Memory B cell (primary cell): ENCODE results near the gene PDE9A.

Experiments used
- ATAC-seq: fragments of 150-1000 bp; cut with Tn5 transposase; 2 replicates; pipeline ENCODE4 v1.10.0; 2021; ENCODE audit warnings: low read depth, mild to moderate bottlenecking, moderate library complexity
- DNase-seq, 2 donors: peaks; one replicate each; pipeline ENCODE4 v3.0.0; 2022; ENCODE audit warnings: low spot score in 2 of 2
- H3K27ac Mint-ChIP-seq: one replicate; pipeline ENCODE4 v1.8.0; 2022; ENCODE audit warnings: mild to moderate bottlenecking, moderate library complexity, mixed read lengths
- H3K27me3 Mint-ChIP-seq: one replicate; pipeline ENCODE4 v1.8.0; 2022; ENCODE audit warnings: mixed read lengths
- H3K36me3 Mint-ChIP-seq: one replicate; pipeline ENCODE4 v1.8.0; 2022; ENCODE audit warnings: mild to moderate bottlenecking, mixed read lengths
- H3K4me1 Mint-ChIP-seq: one replicate; pipeline ENCODE4 v1.8.0; 2022; ENCODE audit warnings: mixed read lengths
- H3K4me3 Mint-ChIP-seq: one replicate; pipeline ENCODE4 v1.8.0; 2022; ENCODE audit warnings: mild to moderate bottlenecking, moderate library complexity, mixed read lengths
- H3K9me3 Mint-ChIP-seq: one replicate; pipeline ENCODE4 v1.8.0; 2022; ENCODE audit warnings: mixed read lengths

Gene PDE9A

DNA sequence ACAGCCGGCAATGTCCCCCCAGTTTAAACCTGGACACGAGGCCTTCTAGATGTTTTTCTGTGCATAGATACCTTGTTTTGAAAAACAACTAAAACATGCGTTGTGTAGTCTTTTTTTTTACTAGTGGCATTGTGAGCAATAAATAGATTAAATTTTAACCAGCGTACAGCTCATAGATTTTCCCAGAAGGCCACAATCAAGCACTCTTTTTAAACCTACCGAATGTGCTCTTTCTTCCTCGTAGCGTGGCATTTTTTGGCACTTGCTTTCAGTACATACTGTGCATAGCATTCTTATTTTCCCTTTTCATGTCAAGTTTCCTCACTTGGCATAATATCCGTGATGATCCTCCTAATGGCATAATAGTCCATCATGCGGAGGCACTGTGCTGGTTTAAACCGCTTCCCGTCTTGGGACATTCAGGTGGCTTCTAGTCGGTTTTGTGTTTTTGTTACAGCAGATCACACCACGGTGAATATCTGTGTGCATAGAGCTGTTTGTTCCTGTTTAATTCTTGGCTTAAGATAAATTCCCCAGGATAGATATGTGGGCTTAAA lies 95.3 kb downstream of the PDE9A start:
- Mint-ChIP-seq H3K4me3 (no peak overlapping the region), H3K27me3 (peaks cover 7% of the 10 kb centered on the region), H3K4me1 (peaks cover 9% of the 10 kb centered on the region), H3K27ac (no peak overlapping the region), H3K9me3 (no peaks in the 10 kb centered on the region), H3K36me3 (no peaks in the 10 kb centered on the region)
- DNase-seq (no peak), ATAC-seq (no peak)

DNA sequence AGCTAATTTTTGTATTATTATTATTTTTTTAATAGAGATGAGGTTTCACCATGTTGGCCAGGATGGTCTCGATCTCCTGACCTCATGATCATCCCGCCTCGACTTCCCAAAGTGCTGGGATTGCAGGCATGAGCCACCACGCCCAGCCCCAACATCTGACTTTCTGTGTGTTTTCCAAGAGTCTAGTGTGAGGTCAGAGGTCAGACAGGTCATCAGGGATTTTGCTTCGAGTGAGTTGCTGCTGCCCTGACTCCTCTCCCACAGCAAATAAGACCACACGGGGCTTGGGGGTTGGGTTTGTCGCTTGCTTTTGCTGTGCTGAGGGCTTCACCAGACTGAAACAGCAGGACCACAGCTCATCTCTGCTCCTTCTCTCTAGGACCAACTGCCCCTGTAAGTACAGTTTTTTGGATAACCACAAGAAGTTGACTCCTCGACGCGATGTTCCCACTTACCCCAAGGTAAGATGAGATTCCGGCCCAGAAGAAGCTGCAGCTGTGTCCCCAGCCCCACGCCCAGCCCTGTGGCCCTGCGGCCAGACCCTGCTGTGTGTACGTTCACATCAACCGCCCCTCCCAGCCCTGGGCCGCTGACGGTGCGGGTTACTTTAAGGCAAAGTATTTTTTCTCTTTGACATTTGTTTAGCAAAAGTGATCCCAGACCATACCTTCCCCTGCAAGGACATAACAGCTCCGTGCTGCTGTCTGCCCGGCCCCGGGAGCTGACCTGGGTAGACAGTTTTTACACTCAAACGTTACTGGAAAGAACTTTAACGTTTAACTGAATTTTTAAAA lies 97.5 kb downstream of the PDE9A start:
- Mint-ChIP-seq H3K4me3 (no peak overlapping the region), H3K27ac (no peak overlapping the region), H3K36me3 (no peaks in the 10 kb centered on the region), H3K4me1 (peaks cover 9% of the 10 kb centered on the region), H3K9me3 (no peaks in the 10 kb centered on the region), H3K27me3 (peaks cover 6% of the 10 kb centered on the region)
- ATAC-seq (no peak), DNase-seq (no peak)

DNA sequence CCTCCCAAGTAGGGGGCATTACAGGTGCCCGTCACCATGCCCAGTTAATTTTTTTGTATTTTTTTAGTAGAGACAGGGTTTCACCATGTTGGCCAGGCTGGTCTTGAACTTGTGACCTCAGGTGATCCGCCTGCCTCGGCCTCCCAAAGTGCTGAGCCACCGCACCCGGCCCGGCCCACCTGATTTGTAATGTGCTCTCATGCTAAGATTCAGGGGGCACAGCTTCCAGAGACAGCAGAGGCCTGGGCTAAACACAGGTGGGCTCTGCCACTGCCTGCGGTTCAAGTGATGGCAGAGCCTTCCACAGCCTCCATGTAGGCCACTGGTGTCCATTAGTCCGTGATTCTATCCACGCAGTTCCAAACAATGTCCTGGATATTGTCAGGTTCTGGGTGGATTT lies 98.4 kb downstream of the PDE9A start:
- peaks cover 4% of the 10 kb centered on the region for H3K27me3 Mint-ChIP-seq
- DNase-seq (no peak), ATAC-seq (no peak)
- H3K36me3 Mint-ChIP-seq: no peaks in the 10 kb centered on the region
- H3K9me3 Mint-ChIP-seq: no peaks in the 10 kb centered on the region
- H3K4me1 Mint-ChIP-seq: peaks cover 2% of the 10 kb centered on the region
- no peak overlapping the region for H3K27ac Mint-ChIP-seq
- H3K4me3 Mint-ChIP-seq: no peak overlapping the region

DNA sequence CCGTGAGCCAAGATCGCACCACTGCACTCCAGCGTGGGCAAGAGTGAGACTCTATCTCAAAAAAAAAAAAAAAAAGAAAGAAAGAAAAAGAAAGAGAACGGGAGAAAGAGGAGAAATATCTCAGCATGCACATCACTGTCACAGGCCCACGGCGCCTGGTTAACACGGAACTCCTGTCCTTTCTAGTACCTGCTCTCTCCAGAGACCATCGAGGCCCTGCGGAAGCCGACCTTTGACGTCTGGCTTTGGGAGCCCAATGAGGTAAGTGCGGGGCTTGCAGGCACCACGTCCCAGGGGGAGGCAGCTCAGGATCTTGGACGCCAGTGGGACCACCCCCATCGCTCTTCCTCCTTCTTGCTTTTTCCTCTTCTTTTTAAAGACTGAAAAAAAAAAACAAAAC lies 100.4 kb downstream of the PDE9A start:
- ATAC-seq: no peak
- Mint-ChIP-seq H3K9me3 (no peaks in the 10 kb centered on the region), H3K27me3 (peaks cover 3% of the 10 kb centered on the region), H3K4me1 (no peaks in the 10 kb centered on the region), H3K4me3 (no peak overlapping the region), H3K27ac (no peak overlapping the region), H3K36me3 (no peaks in the 10 kb centered on the region)
- no peak for DNase-seq

DNA sequence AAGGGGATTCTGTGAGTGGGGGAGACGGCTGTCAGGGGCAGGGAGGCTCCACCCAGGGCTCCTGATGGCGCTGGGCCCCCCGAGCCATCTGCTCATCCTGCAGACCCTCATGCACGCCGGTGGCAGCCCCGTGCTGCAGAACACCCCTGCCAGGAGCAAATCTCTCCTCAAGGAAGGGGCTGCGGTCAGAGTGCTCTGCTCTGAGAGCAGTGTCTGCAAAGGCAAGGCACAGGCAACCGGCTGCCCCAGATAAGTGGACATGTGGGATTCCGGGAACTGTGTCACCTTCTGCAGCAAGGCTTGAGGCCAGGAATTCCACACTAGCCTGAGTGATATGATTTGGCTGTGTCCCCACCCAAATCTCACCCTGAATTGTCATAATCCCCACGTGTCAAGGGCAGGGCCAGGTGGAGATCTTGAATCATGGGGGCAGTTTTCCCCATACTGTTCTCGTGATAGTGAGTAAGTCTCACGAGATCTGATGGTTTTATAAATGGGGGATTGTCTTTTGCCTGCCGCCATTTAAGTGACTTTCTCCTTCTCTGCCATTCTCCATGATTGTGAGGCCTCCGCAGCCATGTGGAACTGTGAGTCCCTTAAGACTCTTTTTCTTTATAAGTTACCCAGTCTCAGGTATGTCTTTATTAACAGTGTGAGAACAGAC lies 101.0 kb downstream of the PDE9A start:
- ATAC-seq (no peak), DNase-seq (no peak)
- H3K27ac Mint-ChIP-seq: no peak overlapping the region
- H3K4me1 Mint-ChIP-seq: peaks cover under 1% of the 10 kb centered on the region
- H3K36me3 Mint-ChIP-seq: no peaks in the 10 kb centered on the region
- H3K27me3 Mint-ChIP-seq: peaks cover 7% of the 10 kb centered on the region
- no peaks in the 10 kb centered on the region for H3K9me3 Mint-ChIP-seq
- no peak overlapping the region for H3K4me3 Mint-ChIP-seq

DNA sequence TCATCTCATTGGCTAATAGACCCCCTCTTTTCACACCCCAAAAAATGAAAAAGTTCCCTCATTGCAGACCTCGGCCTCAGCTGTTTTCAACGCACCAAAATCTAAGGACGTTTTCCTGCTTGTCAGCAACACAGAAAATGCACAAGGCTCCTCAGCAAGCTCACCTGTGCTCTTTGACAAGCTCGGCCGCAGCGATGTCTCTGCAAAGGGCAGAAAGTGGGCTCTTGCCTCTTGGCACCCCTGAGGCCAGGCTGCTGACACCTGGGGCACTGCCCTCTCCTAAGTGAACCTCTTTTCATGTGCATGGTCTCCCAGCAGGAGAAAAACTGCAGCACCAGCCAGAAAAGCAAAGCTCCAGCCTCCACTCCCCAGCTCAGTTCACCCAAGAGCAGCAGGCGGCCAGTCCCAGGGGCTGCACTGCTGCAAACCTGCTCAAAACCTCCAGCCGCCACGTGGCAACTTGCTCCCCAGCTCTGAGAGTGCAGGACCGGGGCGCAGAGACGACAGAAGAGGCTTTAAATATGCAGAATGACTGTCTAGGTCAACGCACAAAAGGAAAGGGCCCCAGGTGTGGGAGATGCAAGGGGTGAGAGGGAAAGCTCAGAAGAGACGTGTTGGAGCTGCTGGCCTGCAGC lies 101.7 kb downstream of the PDE9A start:
- Mint-ChIP-seq H3K27ac (no peak overlapping the region), H3K4me3 (no peak overlapping the region)

DNA sequence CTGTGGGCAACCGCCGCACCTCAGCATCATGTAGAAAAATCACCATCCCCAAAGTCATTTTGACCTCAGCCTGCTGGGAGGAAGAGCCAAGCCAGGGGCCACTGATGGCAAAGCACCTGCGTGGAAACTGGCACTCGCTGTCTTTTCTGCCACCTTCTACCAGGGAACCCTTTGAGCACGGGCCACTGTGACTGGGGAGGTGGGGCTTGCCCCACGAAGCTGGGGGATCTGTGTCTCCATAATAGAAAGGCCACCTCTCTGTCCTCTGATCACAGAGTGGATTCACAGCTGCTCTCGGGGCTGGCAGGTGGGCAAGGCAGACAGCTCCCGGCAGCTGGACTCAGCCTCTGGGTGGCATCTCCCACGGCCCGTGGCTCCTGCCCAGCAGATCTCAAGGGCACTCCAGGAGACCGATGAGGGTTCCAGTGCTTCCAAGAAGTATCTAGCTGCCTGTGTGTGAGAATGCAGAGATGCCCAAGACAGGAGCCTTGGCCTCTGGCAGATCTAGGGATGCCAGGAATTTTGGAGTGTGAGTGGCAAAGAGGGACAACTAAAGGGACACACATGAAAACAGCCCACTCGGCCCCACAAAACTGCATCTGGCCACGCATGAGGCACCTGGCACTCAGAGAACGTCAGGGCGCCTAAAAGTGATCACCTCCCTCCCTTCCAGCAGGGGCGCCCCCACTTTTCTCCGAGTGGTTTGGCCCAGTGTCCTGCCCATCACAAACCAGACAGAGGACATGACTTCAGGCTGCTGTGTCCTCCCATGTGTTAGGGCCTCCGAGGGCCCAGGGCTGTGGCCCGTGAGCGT lies 102.6 kb downstream of the PDE9A start:
- Mint-ChIP-seq H3K4me3 (no peak overlapping the region), H3K27me3 (peaks cover 9% of the 10 kb centered on the region), H3K4me1 (peaks cover 4% of the 10 kb centered on the region), H3K27ac (no peak overlapping the region), H3K36me3 (no peaks in the 10 kb centered on the region), H3K9me3 (no peaks in the 10 kb centered on the region)
- DNase-seq (no peak), ATAC-seq (no peak)

More for the DNA sequence above, 101.7 kb downstream of the PDE9A start:
- H3K9me3 Mint-ChIP-seq: no peaks in the 10 kb centered on the region
- H3K4me1 Mint-ChIP-seq: peaks cover 4% of the 10 kb centered on the region
- DNase-seq (no peak), ATAC-seq (no peak)
- peaks cover 9% of the 10 kb centered on the region for H3K27me3 Mint-ChIP-seq
- no peaks in the 10 kb centered on the region for H3K36me3 Mint-ChIP-seq

DNA sequence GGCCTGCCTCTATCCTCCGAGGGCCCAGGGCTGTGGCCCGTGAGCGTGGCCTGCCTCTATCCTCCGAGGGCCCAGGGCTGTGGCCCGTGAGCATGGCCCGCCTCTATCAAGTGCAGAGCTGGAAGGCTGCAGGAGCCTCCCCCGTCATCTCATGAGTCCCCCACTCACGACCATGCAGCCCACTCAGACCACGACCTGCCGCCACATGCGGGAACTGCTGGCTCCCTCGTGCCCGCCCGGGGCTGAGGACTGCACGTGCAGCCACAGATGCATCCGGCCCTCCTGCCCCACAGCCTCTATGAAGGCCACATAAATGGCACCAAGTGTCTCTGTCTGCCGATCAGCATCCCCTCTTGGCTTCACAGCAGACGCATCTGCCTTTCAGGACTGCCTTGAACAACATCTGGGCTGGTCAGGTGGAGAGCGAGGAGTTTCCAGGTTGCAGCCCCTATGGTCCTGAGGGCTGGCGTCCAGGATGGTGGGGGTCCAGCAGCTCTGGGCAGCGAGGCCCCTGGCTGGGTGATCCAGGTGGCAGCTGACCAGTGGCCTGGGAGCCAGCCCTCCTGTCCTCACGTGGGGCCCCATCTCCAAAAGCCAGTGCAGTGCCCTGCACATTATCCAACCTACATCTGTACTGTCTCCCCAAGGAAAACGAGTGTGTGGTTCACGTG lies 103.3 kb downstream of the PDE9A start:
- Mint-ChIP-seq H3K36me3 (no peaks in the 10 kb centered on the region), H3K27me3 (peaks cover 9% of the 10 kb centered on the region), H3K4me1 (peaks cover 4% of the 10 kb centered on the region), H3K4me3 (no peak overlapping the region), H3K9me3 (no peaks in the 10 kb centered on the region), H3K27ac (no peak overlapping the region)
- no peak for ATAC-seq
- DNase-seq: no peak

DNA sequence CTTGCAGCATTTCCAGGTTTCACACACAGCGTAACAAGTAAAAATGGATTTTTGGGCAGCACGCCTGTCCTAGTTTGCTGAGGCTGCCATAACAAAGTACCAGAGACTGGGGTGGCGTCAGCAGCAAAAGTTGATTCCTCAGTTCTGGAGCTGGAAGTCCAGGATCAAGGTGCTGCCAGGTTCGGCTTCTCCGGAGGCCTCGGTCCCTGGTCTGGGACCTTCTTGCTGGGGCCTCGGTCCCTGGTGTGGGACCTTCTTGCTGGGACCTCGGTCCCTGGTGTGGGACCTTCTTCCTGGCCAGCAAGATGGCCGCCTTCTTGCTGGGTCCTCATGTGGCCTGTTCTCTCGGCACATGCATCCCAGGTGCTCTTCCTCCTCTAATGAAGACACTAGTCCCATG lies 104.0 kb downstream of the PDE9A start:
- no peak for ATAC-seq
- Mint-ChIP-seq H3K36me3 (no peaks in the 10 kb centered on the region), H3K9me3 (no peaks in the 10 kb centered on the region), H3K4me1 (peaks cover 4% of the 10 kb centered on the region), H3K27me3 (peaks cover 15% of the 10 kb centered on the region), H3K27ac (no peak overlapping the region), H3K4me3 (no peak overlapping the region)
- no peak for DNase-seq

DNA sequence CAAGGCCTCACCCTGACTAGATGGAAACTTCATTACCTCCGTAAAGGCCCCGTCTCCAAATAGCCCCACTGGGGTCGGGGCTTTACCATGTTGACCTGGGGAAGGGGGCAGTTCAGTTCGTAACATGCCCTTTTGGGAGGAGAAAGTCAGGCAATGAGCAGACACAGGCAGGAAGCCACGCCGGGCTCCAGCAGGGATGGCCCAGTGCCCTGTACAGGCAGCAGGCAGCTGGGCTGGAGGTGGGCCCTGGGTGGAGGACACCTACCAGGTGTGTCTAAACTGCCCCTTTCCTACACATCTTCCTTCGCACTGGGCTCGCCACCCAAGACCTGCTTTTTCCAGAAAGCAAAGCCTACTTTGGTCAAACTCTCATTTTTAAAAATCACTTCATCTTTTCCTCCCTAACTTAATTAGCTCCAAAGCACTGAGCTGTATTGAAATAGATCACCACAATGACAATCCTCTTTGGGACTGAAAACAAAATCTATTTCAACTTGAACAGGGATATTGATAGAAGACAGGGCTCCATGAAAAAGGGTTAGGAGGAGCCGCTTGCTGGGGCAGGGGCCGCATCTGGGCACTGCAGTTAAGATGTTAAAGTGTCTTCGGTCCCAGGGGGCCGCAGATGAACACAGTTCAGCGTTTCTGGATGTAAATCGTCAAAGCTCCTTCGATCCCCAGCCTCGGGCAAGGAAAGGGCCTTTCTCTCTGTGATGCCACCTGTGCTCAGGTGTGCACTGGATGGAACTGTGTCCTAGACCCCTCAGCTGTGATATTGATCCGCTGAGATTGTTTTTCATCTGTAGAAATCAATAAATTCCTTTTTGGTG lies 104.6 kb downstream of the PDE9A start:
- no peaks in the 10 kb centered on the region for H3K36me3 Mint-ChIP-seq
- H3K27ac Mint-ChIP-seq: no peak overlapping the region
- no peak overlapping the region for H3K4me3 Mint-ChIP-seq
- no peaks in the 10 kb centered on the region for H3K9me3 Mint-ChIP-seq
- ATAC-seq: no peak
- no peak for DNase-seq
- peaks cover 4% of the 10 kb centered on the region for H3K4me1 Mint-ChIP-seq
- peaks cover 15% of the 10 kb centered on the region for H3K27me3 Mint-ChIP-seq

DNA sequence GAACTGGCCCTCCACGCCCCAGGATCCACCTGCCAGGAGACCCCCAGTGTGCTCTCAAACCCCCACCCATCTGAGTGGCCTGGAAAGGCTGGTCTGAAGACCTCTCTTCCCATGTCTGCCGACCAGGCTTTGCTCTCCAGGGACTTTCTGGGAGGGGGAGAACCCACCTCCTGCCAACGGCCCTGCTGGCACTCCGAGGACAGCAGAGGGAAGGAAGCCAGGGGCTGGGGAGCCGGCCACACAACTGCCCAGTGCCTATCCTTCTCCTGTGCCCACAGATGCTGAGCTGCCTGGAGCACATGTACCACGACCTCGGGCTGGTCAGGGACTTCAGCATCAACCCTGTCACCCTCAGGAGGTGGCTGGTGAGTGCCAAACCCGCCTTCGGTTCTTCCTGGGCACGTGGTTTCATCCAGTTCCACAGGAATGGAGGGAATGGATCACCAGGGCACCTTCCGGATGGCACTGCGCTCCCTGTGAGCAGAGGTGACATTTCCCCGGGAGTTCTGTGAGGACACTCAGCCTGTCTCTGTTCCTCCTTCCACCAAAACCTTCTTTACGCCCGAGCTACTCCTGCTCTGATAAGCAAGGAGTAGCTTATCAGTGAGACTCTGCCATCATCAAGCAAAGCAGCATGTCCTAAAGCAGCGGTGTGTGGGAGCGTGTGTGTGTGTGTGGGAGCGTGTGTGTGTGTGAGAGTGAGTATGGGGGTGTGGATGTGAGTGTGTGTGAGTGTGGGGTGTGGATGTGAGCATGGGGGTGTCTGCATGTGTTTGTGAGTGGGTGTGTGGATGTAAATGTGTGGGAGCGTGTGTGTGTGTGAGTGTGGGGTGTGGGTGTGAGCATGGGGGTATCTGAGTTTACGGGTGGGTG lies 105.5 kb downstream of the PDE9A start:
- ATAC-seq: no peak
- H3K4me1 Mint-ChIP-seq: peaks cover 4% of the 10 kb centered on the region
- no peaks in the 10 kb centered on the region for H3K9me3 Mint-ChIP-seq
- no peak overlapping the region for H3K4me3 Mint-ChIP-seq
- H3K27ac Mint-ChIP-seq: no peak overlapping the region
- no peaks in the 10 kb centered on the region for H3K36me3 Mint-ChIP-seq
- peaks cover 17% of the 10 kb centered on the region for H3K27me3 Mint-ChIP-seq
- no peak for DNase-seq

DNA sequence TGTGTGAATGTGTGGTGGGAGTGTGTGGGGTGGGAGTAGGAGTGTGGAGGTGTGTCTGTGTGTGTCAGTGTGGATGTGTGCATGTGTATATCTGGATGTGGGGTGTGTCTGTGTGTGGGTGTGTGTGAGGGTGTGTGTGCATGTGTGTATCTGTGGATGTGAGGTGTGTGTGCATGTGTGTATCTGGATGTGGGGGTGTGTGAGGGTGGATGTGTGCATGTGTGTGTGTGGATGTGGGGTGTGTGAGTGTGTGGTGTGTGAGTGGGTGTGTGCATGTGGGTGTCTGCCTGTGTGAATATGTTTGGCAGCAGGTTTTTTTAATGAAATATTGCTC lies 106.1 kb downstream of the PDE9A start:
- Mint-ChIP-seq H3K9me3 (no peaks in the 10 kb centered on the region), H3K4me1 (peaks cover 4% of the 10 kb centered on the region), H3K27ac (no peak overlapping the region), H3K4me3 (no peak overlapping the region), H3K27me3 (peaks cover 18% of the 10 kb centered on the region), H3K36me3 (no peaks in the 10 kb centered on the region)
- no peak for DNase-seq
- ATAC-seq: no peak
